HepG2 (cell line): Measurements from ENCODE around the gene HHIPL1. TPM values are rescaled to one million over a fixed set of nuclear protein-coding genes. Genes with fewer than 3 reads are reported as not detected.

Experiments
- BCL6 ChIP-seq: IDR thresholded peaks from 2 replicates; pipeline ENCODE4 v1.6.1; 2016; ENCODE audit warnings: missing genetic modification reagents, missing compliant biosample characterization
- CENPX ChIP-seq: sonication (generic); formaldehyde crosslinking; IDR thresholded peaks from 2 replicates; pipeline ENCODE4 v1.9.0; 2021; ENCODE audit warnings: mild to moderate bottlenecking, missing genetic modification reagents, moderate library complexity
- DBP ChIP-seq: sonication (generic); formaldehyde crosslinking; IDR thresholded peaks from 2 replicates; pipeline ENCODE4 v1.4.0; 2020; ENCODE audit warnings: missing genetic modification reagents; ENCODE audit errors: not compliant biosample characterization
- HBP1 ChIP-seq: IDR thresholded peaks from 2 replicates; pipeline ENCODE4 v1.6.1; 2016; ENCODE audit warnings: low read depth, control low read depth
- HIVEP1 ChIP-seq: sonication (generic); formaldehyde crosslinking; IDR thresholded peaks from 2 replicates; pipeline ENCODE4 v1.4.0; 2020; ENCODE audit warnings: mild to moderate bottlenecking, missing genetic modification reagents
- IRF1 ChIP-seq: sonication (generic); formaldehyde crosslinking; IDR thresholded peaks from 2 replicates; pipeline ENCODE4 v1.4.0; 2020; ENCODE audit warnings: low read depth, mild to moderate bottlenecking, missing genetic modification reagents
- NONO ChIP-seq, 2 experiments: fragments of 450-650 bp in 1 of 2; sonication (generic) in 1 of 2; formaldehyde crosslinking in 1 of 2; IDR thresholded peaks in 1 of 2; conservative IDR thresholded peaks in 1 of 2; 2 replicates each; pipeline versions ENCODE4 v1.6.1 to v1.8.0; 2017 to 2022; ENCODE audit warnings: mild to moderate bottlenecking in 1 of 2, missing genetic modification reagents in 1 of 2, moderate library complexity in 1 of 2
- PAWR ChIP-seq: sonication (generic); formaldehyde crosslinking; IDR thresholded peaks from 2 replicates; pipeline ENCODE4 v1.4.0; 2020; ENCODE audit warnings: missing genetic modification reagents, mild to moderate bottlenecking, borderline replicate concordance
- TBP ChIP-seq: sonication (generic); formaldehyde crosslinking; IDR thresholded peaks from 2 replicates; pipeline ENCODE4 v1.5.0; 2020; ENCODE audit warnings: missing genetic modification reagents
- ZFP41 ChIP-seq: sonication (generic); formaldehyde crosslinking; IDR thresholded peaks from 2 replicates; pipeline ENCODE4 v1.4.0; 2020; ENCODE audit warnings: mild to moderate bottlenecking, missing genetic modification reagents, borderline replicate concordance
- ZKSCAN8 ChIP-seq: IDR thresholded peaks from 2 replicates; pipeline ENCODE4 v1.6.1; 2016; ENCODE audit warnings: borderline replicate concordance, missing genetic modification reagents, missing compliant biosample characterization
- ZNF275 ChIP-seq: sonication (generic); formaldehyde crosslinking; IDR thresholded peaks from 2 replicates; pipeline ENCODE4 v1.8.0; 2022; ENCODE audit warnings: missing genetic modification reagents, mild to moderate bottlenecking, inconsistent platforms, borderline replicate concordance
- ZNF44 ChIP-seq: sonication (generic); formaldehyde crosslinking; IDR thresholded peaks from 2 replicates; pipeline ENCODE4 v1.5.1; 2020; ENCODE audit warnings: mild to moderate bottlenecking, missing genetic modification reagents
- ZNF549 ChIP-seq: sonication (generic); formaldehyde crosslinking; IDR thresholded peaks from 2 replicates; pipeline ENCODE4 v1.5.0; 2020; ENCODE audit warnings: missing genetic modification reagents
- ZNF747 ChIP-seq: sonication (generic); formaldehyde crosslinking; IDR thresholded peaks from 2 replicates; pipeline ENCODE4 v1.8.1; 2023; ENCODE audit warnings: missing genetic modification reagents, mild to moderate bottlenecking, borderline replicate concordance
- ZNF891 ChIP-seq: sonication (generic); formaldehyde crosslinking; IDR thresholded peaks from 2 replicates; pipeline ENCODE4 v1.5.0; 2020; ENCODE audit warnings: mild to moderate bottlenecking, missing genetic modification reagents
- polyA plus RNA-seq, 8 experiments: library from polyadenylated mRNA; depleted of rRNA in 3 of 8; stranded (reverse) in 7 of 8; unstranded in 1 of 8; fragments of >200 nt; fragmentation: Illumina TruSeq in 4 of 8; extraction: Trizol in 4 of 8; gene quantifications; 2 replicates each; pipeline versions ENCODE4 v1.2.1 to v1.2.3, GENCODE V29; 2011 to 2016; ENCODE audit warnings: low read depth in 4 of 8, missing spikeins in 1 of 8, mixed read lengths in 1 of 8; ENCODE audit not compliant: insufficient read depth in 1 of 8
- total RNA-seq, 5 experiments: library from RNA; depleted of rRNA; stranded (reverse); fragments of >200 nt; fragmentation: Illumina TruSeq; extraction: Trizol; gene quantifications; 2 replicates each; pipeline ENCODE4 v1.2.3, GENCODE V29; 2016; ENCODE audit warnings: low read depth in 1 of 5
- TF ChIP-seq, protein P1 (sequence below): sonication (generic); formaldehyde crosslinking; IDR thresholded peaks from 2 replicates; pipeline ENCODE4 v1.4.0; 2020; ENCODE audit warnings: missing genetic modification reagents
- TF ChIP-seq, protein P2 (sequence below): sonication (generic); formaldehyde crosslinking; IDR thresholded peaks from 2 replicates; pipeline ENCODE4 v1.5.1; 2020; ENCODE audit warnings: mild to moderate bottlenecking, missing genetic modification reagents, moderate library complexity

HHIPL1 gene
- total and polyA plus RNA-seq, 2 of the 13 experiments (the other 11 are each of a cell fraction or from before 2014, with no cell fraction given): not detected

- TF ChIP-seq, protein P1, sequence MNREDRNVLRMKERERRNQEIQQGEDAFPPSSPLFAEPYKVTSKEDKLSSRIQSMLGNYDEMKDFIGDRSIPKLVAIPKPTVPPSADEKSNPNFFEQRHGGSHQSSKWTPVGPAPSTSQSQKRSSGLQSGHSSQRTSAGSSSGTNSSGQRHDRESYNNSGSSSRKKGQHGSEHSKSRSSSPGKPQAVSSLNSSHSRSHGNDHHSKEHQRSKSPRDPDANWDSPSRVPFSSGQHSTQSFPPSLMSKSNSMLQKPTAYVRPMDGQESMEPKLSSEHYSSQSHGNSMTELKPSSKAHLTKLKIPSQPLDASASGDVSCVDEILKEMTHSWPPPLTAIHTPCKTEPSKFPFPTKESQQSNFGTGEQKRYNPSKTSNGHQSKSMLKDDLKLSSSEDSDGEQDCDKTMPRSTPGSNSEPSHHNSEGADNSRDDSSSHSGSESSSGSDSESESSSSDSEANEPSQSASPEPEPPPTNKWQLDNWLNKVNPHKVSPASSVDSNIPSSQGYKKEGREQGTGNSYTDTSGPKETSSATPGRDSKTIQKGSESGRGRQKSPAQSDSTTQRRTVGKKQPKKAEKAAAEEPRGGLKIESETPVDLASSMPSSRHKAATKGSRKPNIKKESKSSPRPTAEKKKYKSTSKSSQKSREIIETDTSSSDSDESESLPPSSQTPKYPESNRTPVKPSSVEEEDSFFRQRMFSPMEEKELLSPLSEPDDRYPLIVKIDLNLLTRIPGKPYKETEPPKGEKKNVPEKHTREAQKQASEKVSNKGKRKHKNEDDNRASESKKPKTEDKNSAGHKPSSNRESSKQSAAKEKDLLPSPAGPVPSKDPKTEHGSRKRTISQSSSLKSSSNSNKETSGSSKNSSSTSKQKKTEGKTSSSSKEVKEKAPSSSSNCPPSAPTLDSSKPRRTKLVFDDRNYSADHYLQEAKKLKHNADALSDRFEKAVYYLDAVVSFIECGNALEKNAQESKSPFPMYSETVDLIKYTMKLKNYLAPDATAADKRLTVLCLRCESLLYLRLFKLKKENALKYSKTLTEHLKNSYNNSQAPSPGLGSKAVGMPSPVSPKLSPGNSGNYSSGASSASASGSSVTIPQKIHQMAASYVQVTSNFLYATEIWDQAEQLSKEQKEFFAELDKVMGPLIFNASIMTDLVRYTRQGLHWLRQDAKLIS (CRISPR knock-in tag): no peak
- TF ChIP-seq CENPX (no peak), ZFP41 (CRISPR knock-in tag) (peak; percentile 92; the same call in 1 of the 2 replicates), BCL6 (peak; percentile 18; the same call in 1 of the 2 replicates), TBP (no peak), HIVEP1 (CRISPR knock-in tag) (no peak; the same call in 1 of the 2 replicates), ZNF891 (CRISPR knock-in tag) (peak; percentile 85; the same call in 1 of the 2 replicates), ZKSCAN8 (CRISPR knock-in tag) (no peak), NONO (IDR thresholded peaks at IDR 0.05) (no peak), NONO (CRISPR knock-in tag; conservative IDR thresholded peaks at IDR 0.05) (no peak), DBP (CRISPR knock-in tag) (peak; percentile 98), IRF1 (CRISPR knock-in tag) (peak; percentile 95; the same call in 1 of the 2 replicates), PAWR (no peak), ZNF44 (no peak), ZNF549 (0 out of 2 replicates have a peak, but pooled peaks have one; percentile 77), HBP1 (peak; percentile 33; the same call in 1 of the 2 replicates), ZNF275 (CRISPR knock-in tag) (peak; percentile 91), ZNF747 (peak; percentile 70; the same call in 1 of the 2 replicates)
- TF ChIP-seq, protein P2, sequence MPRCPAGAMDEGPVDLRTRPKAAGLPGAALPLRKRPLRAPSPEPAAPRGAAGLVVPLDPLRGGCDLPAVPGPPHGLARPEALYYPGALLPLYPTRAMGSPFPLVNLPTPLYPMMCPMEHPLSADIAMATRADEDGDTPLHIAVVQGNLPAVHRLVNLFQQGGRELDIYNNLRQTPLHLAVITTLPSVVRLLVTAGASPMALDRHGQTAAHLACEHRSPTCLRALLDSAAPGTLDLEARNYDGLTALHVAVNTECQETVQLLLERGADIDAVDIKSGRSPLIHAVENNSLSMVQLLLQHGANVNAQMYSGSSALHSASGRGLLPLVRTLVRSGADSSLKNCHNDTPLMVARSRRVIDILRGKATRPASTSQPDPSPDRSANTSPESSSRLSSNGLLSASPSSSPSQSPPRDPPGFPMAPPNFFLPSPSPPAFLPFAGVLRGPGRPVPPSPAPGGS (CRISPR knock-in tag): peak; percentile 98
Measured at GRCh38 chr14:99603471-99604277, 41.3 kb upstream of the HHIPL1 start, which contains the start of gene CCDC85C (continued).
